Fibroblast of skin of scalp (primary cell): ENCODE results near the gene OSBP.

Experiments
- DNase-seq: peaks from one replicate; pipeline ENCODE4 v3.0.0-alpha.2; 2013

OSBP gene

GRCh38 chr11:59607703-59608454 lies 7.7 kb downstream of the OSBP start:
- DNase-seq: no peak

GRCh38 chr11:59602432-59602831 lies 13.1 kb downstream of the OSBP start:
- DNase-seq: no peak

- DNase-seq: no peak
Observed at GRCh38 chr11:59601788-59602187, 13.8 kb downstream of the OSBP start.

- DNase-seq: no peak
Observed at GRCh38 chr11:59600636-59601035, 14.9 kb downstream of the OSBP start.

GRCh38 chr11:59600234-59600633 lies 15.3 kb downstream of the OSBP start:
- no peak for DNase-seq

GRCh38 chr11:59598961-59599360 lies 16.6 kb downstream of the OSBP start:
- DNase-seq: no peak

GRCh38 chr11:59584294-59584693 lies 31.3 kb downstream of the OSBP start:
- DNase-seq: no peak

- DNase-seq: no peak
Observed at GRCh38 chr11:59582006-59582405, 33.6 kb downstream of the OSBP start.

- DNase-seq: no peak
Observed at GRCh38 chr11:59578369-59578768, 37.2 kb downstream of the OSBP start.

- DNase-seq: no peak
Observed at GRCh38 chr11:59575505-59575904, 40.1 kb downstream of the OSBP start.

- no peak for DNase-seq
Observed at GRCh38 chr11:59574932-59575502, 40.6 kb downstream of the OSBP start.

- no peak for DNase-seq
Observed at GRCh38 chr11:59574467-59574866, 41.1 kb downstream of the OSBP start.

- peak; percentile 56 for DNase-seq
Observed at GRCh38 chr11:59573216-59573615, 42.4 kb downstream of the OSBP start.

- no peak for DNase-seq
Observed at GRCh38 chr11:59572091-59572490, 43.5 kb downstream of the OSBP start.

- no peak for DNase-seq
Observed at GRCh38 chr11:59562292-59562691, 53.3 kb downstream of the OSBP start.

- DNase-seq: peak; percentile 83
Observed at GRCh38 chr11:59560702-59561473, 54.7 kb downstream of the OSBP start.

- DNase-seq: peak; percentile 76
Observed at GRCh38 chr11:59560290-59560701, 55.3 kb downstream of the OSBP start.

- DNase-seq: no peak
Observed at GRCh38 chr11:59559886-59560285, 55.7 kb downstream of the OSBP start.

GRCh38 chr11:59558270-59558643 lies 57.3 kb downstream of the OSBP start:
- no peak for DNase-seq

- no peak for DNase-seq
Observed at GRCh38 chr11:59556917-59557348, 58.6 kb downstream of the OSBP start.

- peak; percentile 96 for DNase-seq
Observed at GRCh38 chr11:59556115-59556916, 59.3 kb downstream of the OSBP start.

GRCh38 chr11:59555601-59556114 lies 59.9 kb downstream of the OSBP start:
- no peak for DNase-seq

GRCh38 chr11:59553323-59553722 lies 62.3 kb downstream of the OSBP start:
- DNase-seq: no peak
